GM10266 (cell line): ENCODE measurements around the gene UGGT1.

Source experiments
- DNase-seq: peaks from one replicate; pipeline ENCODE4 v3.0.0; 2012; ENCODE audit errors: extremely low spot score
- CTCF ChIP-seq: IDR thresholded peaks from 2 replicates; pipeline ENCODE4 v1.5.1; 2012; ENCODE audit warnings: mild to moderate bottlenecking, low read depth; ENCODE audit not compliant: control insufficient read depth, insufficient read depth; ENCODE audit errors: missing control alignments

The UGGT1 gene

GRCh38 chr2:128237911-128238697 lies 147.1 kb downstream of the UGGT1 start:
- no peak for TF ChIP-seq CTCF
- DNase-seq: no peak

GRCh38 chr2:128241896-128242295 lies 150.9 kb downstream of the UGGT1 start:
- DNase-seq: no peak
- TF ChIP-seq CTCF: no peak
